ENCODE results near the gene LCE2D.

LCE2D gene

GRCh38 chr1:152699746-152700145 is 36.6 kb downstream of the LCE2D start:
- DNase-seq: no peak

- DNase-seq: no peak
These were observed 44.7 kb downstream of the LCE2D start, which contains the start of gene LCE4A for GRCh38 chr1:152707860-152708259. TSS of gene LCE4A (plus strand) at chr1:152708160. CDS start at chr1:152709076, 916 bp downstream.

Measured in stimulated activated CD4-positive, alpha-beta T cell treated with anti-CD3 and anti-CD28 coated beads, Interleukin-2, amount 100 ng/mL, for 24 hours (primary cell).